ENCODE results near the gene CNTN1.

Gene CNTN1

GRCh38 chr12:40988355-40988754 lies 296.1 kb downstream of the CNTN1 start:
- DNase-seq (ENCODE audit: low read depth) = no peak
- no peak for TF ChIP-seq CTCF (conservative IDR thresholded peaks at IDR 0.05; ENCODE audit: low read depth, low read length)

GRCh38 chr12:40988824-40989223 lies 296.6 kb downstream of the CNTN1 start:
- TF ChIP-seq CTCF (conservative IDR thresholded peaks at IDR 0.05; ENCODE audit: low read depth, low read length) = no peak
- no peak overlapping the region for H3K4me3 ChIP-seq (ENCODE audit: low read depth, low read length)
- DNase-seq (ENCODE audit: low read depth) = no peak

More at GRCh38 chr12:40988355-40988754, 296.1 kb downstream of the CNTN1 start:
- H3K4me3 ChIP-seq (ENCODE audit: low read depth, low read length) = no peak overlapping the region

DNA sequence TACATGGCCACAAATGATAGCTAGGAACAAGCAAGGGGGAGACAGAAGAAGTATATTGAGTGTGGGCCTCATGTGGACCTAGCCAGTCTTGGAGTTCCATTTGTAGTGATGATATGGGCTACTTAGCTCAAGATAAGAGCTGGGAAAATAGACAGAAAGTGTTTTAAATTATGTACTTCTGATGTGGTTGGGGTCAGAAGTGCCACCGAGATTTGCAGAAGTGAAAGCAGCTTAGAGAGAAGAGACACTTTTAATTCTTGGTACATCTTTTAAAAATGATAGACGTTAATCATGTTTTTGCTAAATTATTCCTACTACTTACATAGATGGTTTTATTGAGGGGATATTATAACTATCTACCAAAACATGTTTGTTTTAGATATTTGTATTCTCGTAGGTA lies 297.5 kb downstream of the CNTN1 start:
- no peak overlapping the region for H3K4me3 ChIP-seq (ENCODE audit: low read depth, low read length)
- no peak for DNase-seq (ENCODE audit: low read depth)
- TF ChIP-seq CTCF (conservative IDR thresholded peaks at IDR 0.05; ENCODE audit: low read depth, low read length) = no peak

- no peak for DNase-seq (ENCODE audit: low read depth)
- no peak overlapping the region for H3K4me3 ChIP-seq (ENCODE audit: low read depth, low read length)
- TF ChIP-seq CTCF (conservative IDR thresholded peaks at IDR 0.05; ENCODE audit: low read depth, low read length) = no peak
Observed at GRCh38 chr12:40992158-40992557, 299.9 kb downstream of the CNTN1 start.

DNA sequence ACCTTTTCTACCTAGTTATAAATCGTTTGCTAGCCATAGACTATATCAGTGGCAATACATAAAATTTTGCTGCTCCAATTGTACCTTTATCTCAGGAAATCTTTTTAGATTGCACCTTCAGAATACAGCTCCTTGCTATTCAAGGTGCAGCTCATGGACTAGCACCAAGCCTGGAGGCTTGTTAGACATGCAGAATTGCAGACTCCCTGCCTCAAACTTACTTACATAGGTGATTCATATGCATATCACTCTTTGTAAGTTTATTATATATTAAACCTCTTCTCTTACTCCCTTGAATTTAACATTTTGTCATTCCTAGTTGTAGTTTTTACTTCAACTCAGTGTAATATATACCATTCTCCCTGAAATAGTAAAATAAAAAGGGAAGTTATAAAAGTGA lies 300.4 kb downstream of the CNTN1 start:
- DNase-seq (ENCODE audit: low read depth) = no peak
- no peak for TF ChIP-seq CTCF (conservative IDR thresholded peaks at IDR 0.05; ENCODE audit: low read depth, low read length)
- no peak overlapping the region for H3K4me3 ChIP-seq (ENCODE audit: low read depth, low read length)

DNA sequence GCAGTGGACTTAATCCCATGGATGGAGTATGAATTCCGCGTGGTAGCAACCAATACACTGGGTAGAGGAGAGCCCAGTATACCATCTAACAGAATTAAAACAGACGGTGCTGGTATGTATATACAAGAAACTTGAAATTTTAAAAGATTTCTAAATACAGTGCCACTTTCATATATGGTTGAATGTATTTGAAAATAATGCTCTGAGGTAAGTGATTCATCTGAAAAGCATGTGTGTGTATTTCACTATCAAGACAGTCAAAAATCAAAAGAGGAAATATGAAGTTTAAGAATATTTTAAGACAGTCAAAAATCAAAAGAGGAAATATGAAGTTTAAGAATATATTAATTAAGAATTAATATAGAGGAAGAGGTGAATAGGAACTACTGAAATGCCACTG lies 300.9 kb downstream of the CNTN1 start:
- H3K4me3 ChIP-seq (ENCODE audit: low read depth, low read length) = no peak overlapping the region
- no peak for TF ChIP-seq CTCF (conservative IDR thresholded peaks at IDR 0.05; ENCODE audit: low read depth, low read length)
- DNase-seq (ENCODE audit: low read depth) = no peak

DNA sequence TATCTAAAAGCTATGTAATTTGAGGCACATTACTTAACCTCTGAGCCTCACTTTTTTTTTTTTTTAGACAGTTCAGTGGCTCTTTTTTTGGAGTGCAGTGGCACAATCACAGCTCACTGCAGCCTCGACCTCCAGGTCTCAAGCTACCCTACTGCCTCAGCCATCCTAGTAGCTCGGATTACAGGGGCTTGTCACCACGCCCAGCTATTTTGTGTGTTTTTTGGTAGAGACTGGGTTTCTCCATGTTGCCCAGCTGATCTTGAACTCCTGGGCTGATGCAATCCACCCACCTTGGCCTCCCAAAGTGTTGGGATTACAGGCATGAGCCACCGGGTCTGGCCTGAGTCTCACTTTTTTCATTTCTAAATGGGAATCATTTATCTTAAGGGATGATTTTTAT lies 303.9 kb downstream of the CNTN1 start:
- TF ChIP-seq CTCF (conservative IDR thresholded peaks at IDR 0.05; ENCODE audit: low read depth, low read length) = no peak
- no peak overlapping the region for H3K4me3 ChIP-seq (ENCODE audit: low read depth, low read length)
- no peak for DNase-seq (ENCODE audit: low read depth)
